HG02981 (cell line): ENCODE results near the gene RAB23.
A peak's percentile ranks its signal among the peaks of the same experiment; 100 is the strongest.

Experiments used
- ATAC-seq: cut with Tn5 transposase; IDR thresholded peaks from one replicate; pipeline ENCODE4 v1.9.1; 2021; ENCODE audit warnings: mild to moderate bottlenecking, moderate library complexity; ENCODE audit not compliant: unreplicated experiment

RAB23 gene

DNA sequence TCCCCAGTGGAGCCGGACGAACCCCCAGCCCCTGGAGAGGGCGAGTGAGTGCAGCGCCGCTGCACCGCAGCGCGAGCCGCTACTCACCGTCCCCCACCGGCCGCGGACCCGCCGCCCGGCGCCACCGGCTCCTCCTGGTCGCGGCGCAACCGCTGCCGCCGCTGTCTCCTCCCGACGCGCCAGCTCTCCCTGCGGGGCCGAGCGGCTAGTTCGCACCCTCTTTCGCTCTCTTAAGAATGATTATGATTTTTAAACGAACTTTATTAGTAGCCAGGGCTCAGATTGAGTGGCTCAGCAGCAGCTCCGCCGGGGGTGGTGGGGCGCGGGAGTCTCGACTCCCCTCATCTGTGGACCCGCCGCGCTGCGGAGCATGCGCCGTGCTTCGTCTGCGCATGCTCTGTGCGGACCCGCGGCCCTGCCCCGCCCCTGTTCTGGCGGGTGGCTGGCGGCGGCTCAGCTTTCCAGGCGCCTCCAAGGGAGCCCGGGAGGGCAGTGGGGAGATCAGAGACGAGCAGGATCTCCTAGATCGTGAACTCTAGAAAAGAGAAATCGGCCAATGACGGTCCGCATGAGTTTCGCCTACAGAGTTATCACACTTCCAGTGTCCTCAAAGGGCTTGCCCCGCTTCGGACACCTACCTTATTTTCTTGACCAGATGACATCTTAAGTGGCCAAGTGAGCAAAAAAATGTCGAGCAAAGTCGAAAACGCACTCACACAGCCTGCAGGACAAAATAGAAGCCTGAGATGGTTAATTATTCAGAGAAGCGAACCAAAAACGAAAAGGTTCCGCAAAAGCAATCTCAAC, at the start of gene RAB23:
TSS of gene RAB23 (minus strand) at position 372 of the 807 bp plus-strand sequence. CDS start 11,927 bp downstream, outside the sequence.
- peak; percentile 82 for ATAC-seq

DNA sequence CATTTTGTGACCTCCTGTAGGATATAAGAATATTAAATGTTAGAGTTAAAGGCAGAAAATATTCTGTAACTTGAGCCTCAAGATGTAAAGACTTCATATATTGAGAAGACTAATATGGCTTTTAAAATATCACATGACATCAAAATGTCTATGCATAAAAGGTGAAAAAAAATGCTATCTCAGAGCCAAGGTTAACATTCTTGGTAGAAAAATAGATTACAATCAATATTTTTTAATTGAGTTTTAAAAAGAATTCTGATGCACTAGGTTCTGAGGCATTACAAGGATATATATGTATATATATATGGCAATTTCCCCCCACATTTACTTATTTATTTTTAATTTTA, 46.2 kb upstream of the RAB23 start:
- no peak for ATAC-seq

DNA sequence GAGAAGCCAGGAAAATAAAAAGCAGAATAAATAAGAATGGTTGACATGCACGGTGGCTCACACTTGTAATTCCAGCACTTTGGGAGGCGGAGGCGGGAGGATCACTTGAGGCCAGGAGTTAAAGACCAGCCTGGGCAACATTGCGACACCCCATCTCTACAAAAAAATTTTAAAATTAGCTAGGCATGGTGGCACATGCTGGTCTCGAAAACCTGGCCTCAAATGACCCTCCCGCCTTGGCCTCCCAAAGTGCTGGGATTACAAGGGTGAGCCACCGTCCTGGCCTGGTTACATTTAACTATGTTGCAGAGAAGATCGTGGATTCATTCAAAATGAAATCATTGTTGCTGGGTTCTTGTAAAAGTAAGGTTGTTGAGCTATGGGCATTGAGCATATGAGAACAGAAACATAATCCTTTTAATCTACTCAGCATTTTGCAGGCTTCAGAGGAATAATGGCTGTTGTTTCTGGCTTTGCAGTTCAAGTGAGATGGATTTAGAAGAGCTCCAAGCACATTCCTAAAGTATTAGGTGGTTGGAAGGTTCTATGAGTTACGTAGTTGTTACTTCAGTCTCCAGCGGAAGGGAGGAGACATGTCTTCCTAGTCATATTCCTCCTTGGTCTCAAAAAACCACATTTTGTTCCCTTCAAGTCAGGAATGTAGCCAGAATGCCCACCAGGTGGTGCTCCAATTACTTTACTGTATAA, 45.6 kb upstream of the RAB23 start:
- no peak for ATAC-seq

DNA sequence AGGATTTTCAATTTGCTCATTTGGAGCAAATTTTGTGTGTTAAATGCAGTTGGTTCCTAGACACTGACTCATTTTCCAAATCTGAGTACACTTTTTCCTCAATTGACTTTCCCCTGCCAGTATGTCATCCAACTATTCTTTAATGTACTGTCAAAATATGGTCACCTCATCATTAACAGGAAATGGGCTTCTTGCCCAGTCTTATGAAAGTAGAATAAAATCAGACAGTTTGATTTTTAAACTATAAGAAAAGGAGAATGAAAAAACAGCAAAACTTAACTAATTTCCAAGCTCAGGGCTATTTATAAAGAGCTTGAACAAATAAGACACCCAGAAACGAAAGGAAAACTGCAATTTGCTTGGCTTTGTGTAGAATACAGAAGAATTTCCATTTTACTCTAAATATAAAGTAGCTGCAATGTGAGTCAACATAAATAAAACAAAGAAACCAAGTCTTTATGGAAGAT, 43.7 kb upstream of the RAB23 start:
- ATAC-seq: no peak

DNA sequence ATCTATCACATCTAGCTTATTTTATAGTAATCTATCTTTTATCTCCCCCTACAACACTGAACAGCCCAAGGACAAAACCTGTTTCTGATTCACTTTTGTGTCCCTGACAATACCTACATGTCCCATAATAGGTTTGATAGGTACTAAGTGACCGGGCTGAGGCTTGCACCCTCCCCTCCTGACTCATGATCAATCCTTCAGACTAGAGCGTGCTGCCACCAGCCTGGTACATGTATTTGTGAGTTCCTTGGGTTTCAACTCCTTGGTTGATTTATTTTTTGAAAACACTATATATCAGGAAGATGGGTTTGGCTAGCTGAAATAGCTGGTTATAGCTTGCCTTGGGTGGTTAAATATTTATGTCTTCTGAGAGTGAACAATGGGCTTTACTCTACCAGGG, 41.6 kb upstream of the RAB23 start:
- no peak for ATAC-seq

DNA sequence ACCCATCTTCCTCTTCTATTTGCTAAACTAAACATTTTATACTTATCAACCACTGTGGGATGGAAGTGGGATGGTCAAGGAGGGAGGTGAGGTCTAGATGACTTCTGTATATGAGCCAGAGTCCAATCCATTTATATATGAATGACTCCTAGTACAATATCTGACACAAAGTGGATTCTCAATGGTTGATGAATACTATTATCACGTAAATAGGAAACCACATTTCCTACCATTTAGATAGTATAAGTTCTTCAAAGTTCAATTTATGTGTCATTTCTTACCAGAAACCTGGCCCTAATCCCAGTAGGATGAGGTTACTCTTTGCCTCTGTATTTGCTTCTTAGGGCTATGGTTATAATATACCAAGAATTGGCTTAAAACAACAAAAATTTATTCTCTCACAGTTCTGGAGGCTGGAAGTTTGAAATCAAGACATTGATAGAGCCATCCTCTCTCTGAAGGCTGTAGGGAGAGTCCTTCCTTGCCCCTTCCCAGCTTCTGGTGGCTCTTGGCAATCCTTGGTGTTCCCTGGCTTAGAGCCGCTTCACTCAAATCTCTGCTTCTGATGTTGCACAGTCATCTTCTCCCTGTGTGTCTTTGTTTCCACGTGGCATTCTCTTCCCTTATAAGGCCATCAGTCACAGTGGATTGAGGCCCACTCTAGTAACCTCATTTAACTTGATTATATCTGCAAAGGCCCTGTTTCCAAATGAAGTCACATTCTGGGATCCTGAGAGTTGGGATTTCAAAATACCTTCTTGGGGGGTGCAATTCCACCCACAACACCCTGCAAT, 41.0 kb upstream of the RAB23 start:
- ATAC-seq: no peak

DNA sequence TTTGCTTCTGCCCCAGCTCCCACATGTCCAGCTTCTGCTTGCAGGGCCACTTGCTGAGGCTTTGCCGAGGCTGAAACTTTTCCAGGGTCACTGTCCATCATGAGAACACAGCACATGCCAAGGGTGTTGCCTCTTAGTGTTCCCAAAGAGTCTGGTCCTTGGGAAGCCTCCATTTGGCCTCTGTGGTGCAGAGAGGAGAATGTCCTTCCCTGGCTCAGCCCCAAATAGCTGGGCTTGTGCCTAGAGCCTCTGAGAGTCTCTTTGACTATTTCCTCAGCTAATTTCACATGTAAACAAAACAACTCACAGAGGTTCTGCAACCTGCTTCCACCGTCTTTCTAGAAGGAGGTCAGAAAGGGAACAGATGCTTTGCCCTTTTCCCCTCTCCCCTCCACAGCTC, 40.4 kb upstream of the RAB23 start:
- no peak for ATAC-seq

DNA sequence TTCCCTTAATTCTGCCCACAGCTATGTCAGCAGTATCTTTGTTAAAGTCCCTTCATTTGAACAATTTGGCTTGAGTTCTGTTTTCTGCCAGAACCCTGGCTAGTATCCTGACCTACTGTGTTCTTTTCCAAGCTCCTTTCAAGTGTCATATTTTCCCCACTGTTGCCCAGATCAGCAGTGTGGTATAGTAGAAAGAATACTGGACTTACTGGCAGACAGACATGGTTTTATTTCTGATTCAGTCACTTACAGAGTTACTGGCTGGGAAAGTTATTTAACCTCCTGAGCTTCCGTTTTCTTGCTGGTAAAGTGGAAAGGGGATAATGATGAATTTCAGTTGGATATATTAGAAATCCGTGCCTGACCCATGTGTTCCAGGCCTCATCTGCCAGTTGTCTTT, 39.8 kb upstream of the RAB23 start:
- no peak for ATAC-seq

DNA sequence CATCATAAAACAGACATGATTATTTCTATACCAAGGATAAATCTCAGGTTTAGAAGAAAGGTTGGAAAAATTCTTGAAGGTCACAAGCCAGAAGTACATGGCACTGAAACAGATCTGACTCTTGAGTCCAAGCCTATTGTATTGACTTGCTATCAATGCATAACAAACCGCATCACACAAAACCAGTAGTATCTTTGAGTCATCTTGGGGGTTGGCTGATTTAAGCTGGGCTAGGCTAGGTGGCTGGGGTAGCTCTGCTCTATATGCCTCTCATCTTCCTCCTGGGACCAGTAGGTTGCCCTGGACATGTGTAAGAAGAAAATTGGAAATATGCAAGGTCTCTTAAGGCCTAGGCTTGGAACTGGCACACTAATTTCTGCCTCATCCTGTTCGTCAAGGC, 37.0 kb upstream of the RAB23 start:
- ATAC-seq: no peak

DNA sequence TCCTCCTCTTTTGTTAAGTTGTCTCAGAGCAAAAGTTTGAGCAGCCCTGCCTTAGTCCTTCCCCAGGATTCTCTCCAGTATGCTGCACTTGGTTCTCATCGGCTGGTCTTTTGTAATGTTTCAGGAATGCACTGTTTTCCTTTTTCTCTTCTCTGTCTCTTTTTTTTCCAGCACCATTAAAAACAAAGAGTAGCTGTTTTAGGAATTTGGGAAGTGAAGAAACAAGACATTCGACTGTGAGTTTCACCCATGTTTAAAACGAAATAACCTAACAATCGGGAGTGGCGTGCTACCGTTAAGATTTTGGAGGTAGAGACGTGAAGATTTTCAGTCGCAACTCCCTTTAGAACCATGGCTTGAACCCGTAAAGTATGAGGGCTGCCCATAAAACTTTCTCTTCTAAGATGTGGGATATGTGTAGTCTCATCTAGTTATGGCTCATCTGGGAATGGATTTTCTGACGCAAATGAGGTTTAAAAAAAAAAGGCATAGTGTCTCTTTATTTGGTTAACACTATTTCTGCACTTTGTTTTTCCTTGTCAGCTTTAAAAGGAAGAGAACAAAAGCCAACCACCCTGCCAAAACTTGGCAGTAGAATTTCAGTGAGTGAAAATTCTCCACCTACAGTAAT, 35.9 kb upstream of the RAB23 start:
- ATAC-seq: no peak

DNA sequence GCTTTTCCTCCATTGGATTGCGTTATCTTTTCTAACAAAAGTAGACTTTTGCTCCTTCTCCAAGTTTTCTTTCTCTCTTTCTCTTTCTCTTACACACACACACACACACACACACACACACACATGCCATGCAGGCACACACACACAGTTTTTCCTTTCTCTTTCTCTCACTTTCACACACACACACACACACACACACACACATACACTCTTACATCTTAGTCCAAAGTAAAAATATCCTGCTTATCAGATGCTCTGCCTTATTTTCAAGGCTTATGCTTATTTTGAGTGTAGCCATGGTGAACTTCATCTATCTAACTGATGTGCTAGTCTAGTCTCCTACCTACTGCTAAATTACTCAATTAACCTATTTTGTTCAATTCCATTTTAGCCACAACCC, 34.4 kb upstream of the RAB23 start:
- ATAC-seq: no peak

DNA sequence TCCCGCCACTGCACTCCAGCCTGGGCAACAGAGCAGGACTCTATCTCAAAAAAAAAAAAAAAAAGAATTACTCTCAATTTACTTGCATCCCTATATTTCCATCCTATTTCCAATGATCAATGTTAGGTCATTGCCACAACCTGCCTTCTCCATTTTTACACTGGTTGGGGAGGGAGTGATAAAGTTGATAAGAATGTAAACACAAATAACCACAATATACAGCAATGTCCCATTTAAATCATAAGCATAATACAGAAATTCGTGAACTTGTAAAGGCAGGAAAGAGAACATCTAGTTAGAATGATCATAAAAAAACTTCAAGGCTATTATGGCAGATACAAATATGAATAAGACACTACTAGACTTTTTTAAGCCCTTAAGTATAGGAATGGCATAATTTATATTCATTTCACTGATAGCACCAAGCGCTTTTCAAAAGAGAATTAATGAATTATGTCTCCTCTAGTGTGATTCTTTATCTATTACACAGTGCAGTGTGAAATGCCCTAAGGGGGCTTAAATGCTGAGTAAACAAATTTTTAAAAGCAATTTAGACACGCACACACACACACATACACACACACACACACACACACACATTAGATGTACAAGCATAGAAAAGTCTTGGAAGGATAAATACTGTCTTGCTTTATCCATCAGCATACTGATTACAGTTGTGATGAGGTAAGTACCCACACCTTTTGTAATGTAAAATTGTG, 33.5 kb upstream of the RAB23 start:
- ATAC-seq: no peak

DNA sequence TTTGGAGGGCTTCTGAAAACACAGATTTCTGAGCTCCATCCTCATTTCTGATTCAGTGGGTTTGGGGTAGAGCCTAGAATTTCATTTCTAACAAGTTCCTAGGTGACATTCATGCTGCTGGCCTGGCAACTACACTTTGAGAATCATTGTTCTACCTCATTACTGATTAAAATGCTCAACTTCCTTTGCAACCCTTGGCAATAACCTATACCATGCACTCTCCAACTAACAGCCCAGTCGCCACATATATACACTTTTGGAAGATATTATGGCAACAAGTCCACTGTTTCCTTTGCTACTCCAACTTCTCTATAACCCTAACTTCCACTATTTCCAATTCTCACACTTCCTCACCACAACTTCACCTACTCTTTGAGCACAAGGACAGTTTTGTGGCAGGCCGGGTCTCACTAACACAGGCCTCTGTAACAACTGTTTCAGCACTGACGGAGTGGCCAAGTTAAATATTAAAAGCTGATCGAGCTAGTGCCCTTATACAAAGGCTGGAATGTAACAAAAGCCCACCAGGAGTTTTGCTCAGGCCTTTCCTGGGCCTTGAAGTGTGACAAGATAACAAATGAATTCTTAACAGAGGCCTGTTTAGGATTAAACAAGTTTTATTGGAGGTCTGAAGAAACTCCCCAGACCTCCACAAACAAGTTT, 32.1 kb upstream of the RAB23 start:
- no peak for ATAC-seq

DNA sequence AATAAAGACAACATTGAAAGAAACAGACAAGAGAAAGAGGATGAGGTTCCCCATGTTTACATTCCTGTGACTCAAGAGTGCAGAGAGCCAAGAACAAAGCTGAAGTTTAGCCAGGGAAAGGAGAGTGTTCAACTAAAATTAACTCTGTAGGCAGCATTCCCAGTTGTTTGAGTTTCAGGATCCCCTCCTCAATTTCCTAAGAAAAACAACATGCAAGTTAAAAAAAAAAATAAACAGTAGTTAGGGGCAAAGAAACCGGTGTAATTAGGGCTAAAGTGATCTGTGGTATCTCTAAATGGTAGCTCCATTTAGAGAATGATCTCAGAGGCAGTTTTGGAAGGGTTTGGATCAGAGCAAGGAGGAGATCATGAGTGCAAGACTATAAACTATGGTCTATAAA, 30.9 kb upstream of the RAB23 start:
- ATAC-seq: no peak

DNA sequence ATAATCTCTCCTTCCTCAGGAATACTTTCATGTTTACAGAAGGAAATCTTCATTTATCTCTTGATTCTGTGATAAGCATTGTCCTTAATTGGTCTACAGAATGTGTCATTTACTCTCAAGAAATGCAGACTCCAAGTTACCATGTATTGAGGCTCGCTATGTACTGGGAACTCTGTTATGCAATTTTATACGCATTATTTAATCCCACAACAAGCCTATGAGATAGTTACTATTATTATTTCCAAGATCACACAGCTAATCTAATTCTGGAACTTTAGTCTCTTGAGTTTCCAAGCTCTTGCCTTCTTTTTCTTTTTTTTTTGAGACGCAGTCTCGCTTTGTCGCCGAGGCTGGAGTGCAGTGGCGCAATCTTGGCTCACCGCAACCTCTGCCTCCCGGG, 30.0 kb upstream of the RAB23 start:
- ATAC-seq: no peak

DNA sequence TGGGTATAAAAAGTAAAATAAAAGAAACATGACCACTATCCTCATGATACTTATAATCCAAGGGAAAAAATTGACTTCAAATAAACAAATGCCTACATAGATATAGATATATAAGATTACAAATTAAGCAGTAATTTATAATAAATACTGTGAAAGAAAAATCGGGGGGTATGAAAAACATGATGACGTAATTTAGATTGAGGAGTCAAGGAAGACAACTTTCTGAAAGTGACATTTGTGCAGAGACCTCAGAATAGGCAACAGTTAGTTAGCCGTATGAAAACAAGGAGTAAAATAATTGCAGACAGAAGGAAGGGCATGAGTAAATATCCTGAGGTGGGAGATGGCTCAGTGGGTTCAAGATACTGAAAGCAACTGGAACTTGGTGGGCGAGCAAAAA, 28.2 kb upstream of the RAB23 start:
- ATAC-seq: no peak

DNA sequence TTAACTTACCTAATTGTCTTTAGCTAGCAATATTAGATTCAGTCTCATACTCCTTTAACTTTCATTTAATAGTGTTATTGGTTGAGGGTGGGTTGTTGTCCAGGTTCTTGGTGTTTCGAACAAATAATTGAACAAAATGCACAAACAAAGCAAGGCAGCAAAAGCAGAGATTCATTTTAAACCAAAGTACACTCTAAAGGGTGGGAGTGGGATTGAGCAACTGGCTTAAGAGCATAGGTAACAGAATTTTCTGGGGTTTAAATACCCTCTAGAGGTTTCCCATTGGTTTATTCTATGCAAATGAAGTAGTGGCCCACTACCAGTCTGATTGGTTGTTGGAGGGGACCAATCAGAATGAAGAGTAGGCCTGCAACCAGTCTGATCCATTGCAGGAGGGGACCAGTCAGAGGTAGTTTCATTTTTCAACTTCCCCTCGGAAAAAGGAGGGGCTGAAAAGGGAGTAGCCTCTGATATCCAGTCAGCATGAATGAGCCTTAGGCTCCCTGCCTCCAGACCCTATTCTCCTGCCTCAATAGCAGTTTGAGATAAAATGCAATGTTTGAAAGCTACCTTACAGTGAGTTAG, 26.3 kb upstream of the RAB23 start:
- no peak for ATAC-seq

DNA sequence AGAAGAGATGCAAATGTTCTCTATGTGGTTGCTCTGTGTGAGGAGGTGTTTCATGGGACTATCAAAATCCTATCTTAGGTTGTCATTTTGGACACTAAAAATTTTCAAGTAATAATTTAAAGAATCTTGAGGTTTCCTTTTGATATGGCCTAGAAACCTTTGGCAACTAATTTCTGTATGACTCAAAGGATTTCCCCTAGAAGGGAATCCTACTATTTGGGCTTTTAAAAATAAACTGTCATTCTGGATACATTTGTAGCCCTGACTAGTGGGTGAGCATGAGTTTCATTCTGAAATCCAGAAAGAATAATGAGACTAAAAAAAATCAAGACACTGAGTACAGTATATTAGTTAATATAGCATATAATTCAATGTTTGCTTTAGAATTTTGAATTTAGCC, 25.5 kb upstream of the RAB23 start:
- no peak for ATAC-seq

DNA sequence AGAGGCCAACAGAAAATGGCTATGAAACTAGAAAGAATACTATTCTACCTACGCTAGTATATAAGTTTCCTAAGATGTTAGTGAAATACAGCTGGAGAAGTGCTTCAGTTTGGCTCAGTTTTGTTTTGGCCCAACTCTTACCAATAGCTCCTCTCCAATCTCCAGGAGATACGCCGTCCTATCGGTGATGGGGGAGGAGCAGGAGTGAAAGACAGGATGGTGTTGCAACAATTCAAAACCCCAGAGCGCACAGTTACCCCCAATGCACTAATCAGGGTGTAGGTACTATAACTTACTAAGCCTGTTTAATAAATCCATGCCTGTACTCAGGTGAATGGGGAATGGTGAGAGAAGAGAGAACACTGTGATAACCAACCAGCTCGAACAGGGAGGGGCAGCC, 24.2 kb upstream of the RAB23 start:
- ATAC-seq: no peak

DNA sequence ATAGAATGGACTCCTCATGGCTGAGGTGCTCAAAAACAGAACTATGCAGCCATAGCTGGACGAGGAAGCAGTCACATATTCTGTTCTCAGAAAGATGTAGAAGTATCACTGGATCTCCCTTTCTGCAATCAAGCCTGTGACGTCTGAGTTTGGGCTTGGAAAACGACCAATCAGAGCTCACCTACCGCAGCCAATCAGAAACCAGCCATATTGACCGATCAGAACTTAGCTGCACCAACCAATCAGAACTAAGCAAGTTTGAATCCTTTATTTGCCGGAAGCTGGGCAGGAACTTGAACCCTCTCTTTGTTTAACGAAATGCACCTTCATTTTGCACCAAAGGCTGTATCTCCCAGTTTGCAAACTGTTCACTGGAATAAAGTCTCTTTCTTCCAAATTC, 21.8 kb upstream of the RAB23 start:
- ATAC-seq: no peak
